HL-60 (cell line): ENCODE measurements around the gene ATP9B.

Experiments used
- DNase-seq, 2 experiments: peaks; one replicate each; pipeline ENCODE4 v3.0.0-alpha.2; 2010 to 2020; ENCODE audit warnings: low read depth in 1 of 2, low spot score in 1 of 2
- H3K27ac ChIP-seq: fragments of 250-450 bp; sonication (Bioruptor Pico); replicated peaks from 2 replicates; pipeline ENCODE4 v1.5.1; 2020; ENCODE audit warnings: mild to moderate bottlenecking, moderate library complexity
- H3K27me3 ChIP-seq: fragments of 250-450 bp; sonication (Bioruptor Pico); 2 replicates; pipeline ENCODE4 v1.5.1; 2021; ENCODE audit warnings: mild to moderate bottlenecking, moderate library complexity; ENCODE audit not compliant: insufficient read depth, poor library complexity, severe bottlenecking
- H3K4me3 ChIP-seq: replicated peaks from 2 replicates; pipeline ENCODE4 v1.5.1; 2011; ENCODE audit warnings: mild to moderate bottlenecking, control low read depth, low read length; ENCODE audit not compliant: insufficient read depth
- CTCF ChIP-seq: IDR thresholded peaks from one replicate; pipeline ENCODE4 v1.5.1; 2011; ENCODE audit warnings: low read length, control low read depth, inconsistent platforms; ENCODE audit not compliant: insufficient read depth
- GABPA ChIP-seq: IDR thresholded peaks from 2 replicates; pipeline ENCODE4 v1.6.1; 2012; ENCODE audit warnings: low read depth
- POLR2AphosphoS5 ChIP-seq: IDR thresholded peaks from 2 replicates; pipeline ENCODE4 v1.6.1; 2012; ENCODE audit warnings: low read depth
- REST ChIP-seq: IDR thresholded peaks from 2 replicates; pipeline ENCODE4 v1.6.1; 2012; ENCODE audit warnings: low read depth; ENCODE audit not compliant: insufficient replicate concordance
- SPI1 ChIP-seq: IDR thresholded peaks from 2 replicates; pipeline ENCODE4 v1.6.1; 2012; ENCODE audit warnings: low read depth, mild to moderate bottlenecking, borderline replicate concordance

The ATP9B gene

GRCh38 chr18:79026491-79026890, 42.7 kb upstream of the ATP9B start:
- no peak for DNase-seq
- no peak overlapping the region for H3K27ac ChIP-seq
- H3K27me3 ChIP-seq: no peaks in the 10 kb centered on the region
- TF ChIP-seq CTCF (no peak), SPI1 (no peak), GABPA (no peak), POLR2AphosphoS5 (no peak), REST (no peak)
- H3K4me3 ChIP-seq: no peak overlapping the region

GRCh38 chr18:79030680-79031079, 38.5 kb upstream of the ATP9B start:
- H3K4me3 ChIP-seq: no peak overlapping the region
- TF ChIP-seq CTCF (no peak), REST (no peak), GABPA (no peak), POLR2AphosphoS5 (no peak), SPI1 (no peak)
- DNase-seq: no peak
- H3K27me3 ChIP-seq: no peaks in the 10 kb centered on the region
- no peak overlapping the region for H3K27ac ChIP-seq

- no peak for DNase-seq
- Histone ChIP-seq H3K4me3 (no peak overlapping the region), H3K27ac (no peak overlapping the region), H3K27me3 (peaks cover 12% of the 10 kb centered on the region)
- no peak for TF ChIP-seq GABPA
- no peak for TF ChIP-seq REST
- no peak for TF ChIP-seq SPI1
- TF ChIP-seq CTCF: no peak
- TF ChIP-seq POLR2AphosphoS5: no peak
Observed at GRCh38 chr18:79042276-79042675, 26.9 kb upstream of the ATP9B start.
